CD4-positive, alpha-beta T cell (primary cell): ENCODE data around the gene BCL2. TPM values are rescaled to one million over a fixed set of nuclear protein-coding genes. Genes with fewer than 3 reads are reported as not detected.
A peak's percentile ranks its signal among the peaks of the same experiment; 100 is the strongest.

Source experiments
- ATAC-seq: fragments of 200-7000 bp; cut with Tn5 transposase; one replicate; pipeline ENCODE4 v1.10.0; 2022; ENCODE audit warnings: mild to moderate bottlenecking; ENCODE audit not compliant: poor library complexity
- CTCF ChIA-PET: fragments of 350-600 bp; sonication (Branson Sonifier 250); formaldehyde crosslinking; loops from one replicate; lab custom pipeline; 2021; ENCODE audit warnings: antibody characterized with exemption, inconsistent platforms; lab: Charles Lee
- POLR2A ChIA-PET: fragments of 350-600 bp; sonication (Branson Sonifier 250); formaldehyde crosslinking; loops from one replicate; lab custom pipeline; 2021; ENCODE audit warnings: antibody characterized with exemption, inconsistent platforms; lab: Charles Lee
- DNase-seq, 14 experiments: peaks; one replicate each; pipeline ENCODE4 v3.0.0-alpha.2; 2013 to 2020; ENCODE audit warnings: mixed read lengths in 2 of 14
- H3K27ac ChIP-seq, 2 donors: one replicate each; pipeline versions ENCODE4 v1.5.1 to v1.7.0; 2013; ENCODE audit warnings: low read length in 2 of 2, low read depth in 1 of 2, mild to moderate bottlenecking in 1 of 2
- H3K27me3 ChIP-seq, 2 experiments: 1 replicate in 1 of 2; 2 replicates in 1 of 2; pipeline versions ENCODE4 v1.6.1 to v1.7.0; 2013; ENCODE audit warnings: low read length in 2 of 2, control low read depth in 1 of 2, mild to moderate bottlenecking in 1 of 2, moderate library complexity in 1 of 2; ENCODE audit not compliant: insufficient read depth in 2 of 2, control insufficient read depth in 1 of 2
- H3K36me3 ChIP-seq: one replicate; pipeline ENCODE4 v1.6.1; 2013; ENCODE audit warnings: low read length, control low read depth; ENCODE audit not compliant: insufficient read depth
- H3K4me1 ChIP-seq: one replicate; pipeline ENCODE4 v1.6.1; 2013; ENCODE audit warnings: low read length, control low read depth; ENCODE audit not compliant: insufficient read depth
- H3K4me3 ChIP-seq: one replicate; pipeline ENCODE4 v1.5.1; 2013; ENCODE audit warnings: mild to moderate bottlenecking, low read length, moderate library complexity
- H3K9me3 ChIP-seq, 2 experiments: 1 replicate in 1 of 2; 2 replicates in 1 of 2; pipeline versions ENCODE4 v1.6.1 to v1.7.0; 2013; ENCODE audit warnings: low read length in 2 of 2, mild to moderate bottlenecking in 2 of 2, control low read depth in 1 of 2, moderate library complexity in 1 of 2; ENCODE audit not compliant: control insufficient read depth in 1 of 2, insufficient read depth in 1 of 2
- H3K27ac Mint-ChIP-seq: one replicate; pipeline ENCODE4 v1.8.0; 2020; ENCODE audit warnings: mixed read lengths
- H3K27me3 Mint-ChIP-seq: one replicate; pipeline ENCODE4 v1.8.0; 2021; ENCODE audit warnings: mixed read lengths
- H3K36me3 Mint-ChIP-seq: one replicate; pipeline ENCODE4 v1.8.0; 2021; ENCODE audit warnings: low read depth, mixed read lengths
- H3K4me1 Mint-ChIP-seq: one replicate; pipeline ENCODE4 v1.8.0; 2021; ENCODE audit warnings: low read depth, mixed read lengths
- H3K4me3 Mint-ChIP-seq: one replicate; pipeline ENCODE4 v1.8.0; 2020; ENCODE audit warnings: mild to moderate bottlenecking, mixed read lengths
- H3K9me3 Mint-ChIP-seq: one replicate; pipeline ENCODE4 v1.8.0; 2020; ENCODE audit warnings: mixed read lengths
- intact Hi-C, 2 experiments: fragments of 100-400 bp; cut with DNase I in 1 of 2; cut with micrococcal nuclease in 1 of 2; formaldehyde crosslinking; loops; one replicate each; pipeline versions ENCODE4 v1.15.1 to v1.9.0; 2023 to 2025; cut with DNase I, micrococcal nuclease
- total RNA-seq, 174 experiments: library from RNA in 2 of 174; stranded (reverse) in 2 of 174; gene quantifications; one replicate each; pipeline ENCODE4 v1.2.3 and lab custom pipeline; 2021 to 2026
- TF ChIP-seq, protein P1 (sequence below): fragments of 200-600 bp; IDR thresholded peaks from one replicate; pipeline ENCODE4 v1.8.0; 2022; ENCODE audit warnings: antibody characterized with exemption, mild to moderate bottlenecking

BCL2 gene
- total RNA-seq, 2 experiments from 2014 or later, result 40.1 to 40.3 TPM

DNA sequence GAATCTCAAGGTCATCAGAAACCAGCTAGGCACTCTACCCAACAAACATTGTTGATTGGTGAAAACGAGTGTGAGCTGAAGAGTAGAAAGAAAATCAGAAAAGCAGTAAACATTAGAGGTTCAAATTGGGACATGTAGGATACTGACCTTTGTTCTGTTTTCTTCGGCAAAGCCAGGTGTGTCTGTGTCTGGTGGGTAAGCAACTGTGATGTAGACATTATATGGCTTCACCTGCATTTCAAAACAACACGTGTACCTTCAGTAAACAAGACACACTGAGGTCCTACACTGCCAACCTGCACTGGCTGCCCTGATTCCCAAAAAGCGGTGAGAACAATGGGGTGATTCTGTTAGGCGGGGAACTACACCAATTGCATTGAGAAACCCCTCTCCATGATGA is 24.7 kb upstream of the BCL2 start:
- POLR2A ChIA-PET, result interaction anchor here (0.9 kb wide), 1 partner anchor 78 kb away, joined by 3 read pairs; the partner anchor contains the start of gene VPS4B
- H3K9me3 Mint-ChIP-seq, result no peaks in the 10 kb centered on the region

DNA sequence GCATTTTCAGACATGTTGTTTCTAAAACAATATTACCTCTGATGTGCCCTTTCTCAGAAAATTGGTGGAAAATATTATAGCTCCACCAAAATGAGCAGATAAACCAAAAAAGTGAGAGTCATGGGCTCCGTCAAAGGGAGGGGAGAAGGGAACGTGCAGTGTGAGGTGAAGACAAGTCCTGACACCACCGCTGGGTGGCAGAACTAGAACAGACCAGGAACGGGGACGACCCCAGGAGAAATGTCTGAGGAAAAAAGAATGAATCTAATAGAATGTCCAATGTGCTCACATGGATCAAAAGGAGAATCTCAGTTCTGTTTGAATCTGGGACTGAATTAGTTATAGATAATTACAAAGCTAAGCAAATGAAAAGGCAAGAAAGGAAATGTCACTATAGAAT is 22.6 kb upstream of the BCL2 start:
- Mint-ChIP-seq H3K9me3 (no peaks in the 10 kb centered on the region), H3K27ac (no peak overlapping the region), H3K27me3 (no peaks in the 10 kb centered on the region), H3K4me1 (no peaks in the 10 kb centered on the region), H3K36me3 (peaks cover 84% of the 10 kb centered on the region), H3K4me3 (no peak overlapping the region)
- TF ChIP-seq, protein P1, sequence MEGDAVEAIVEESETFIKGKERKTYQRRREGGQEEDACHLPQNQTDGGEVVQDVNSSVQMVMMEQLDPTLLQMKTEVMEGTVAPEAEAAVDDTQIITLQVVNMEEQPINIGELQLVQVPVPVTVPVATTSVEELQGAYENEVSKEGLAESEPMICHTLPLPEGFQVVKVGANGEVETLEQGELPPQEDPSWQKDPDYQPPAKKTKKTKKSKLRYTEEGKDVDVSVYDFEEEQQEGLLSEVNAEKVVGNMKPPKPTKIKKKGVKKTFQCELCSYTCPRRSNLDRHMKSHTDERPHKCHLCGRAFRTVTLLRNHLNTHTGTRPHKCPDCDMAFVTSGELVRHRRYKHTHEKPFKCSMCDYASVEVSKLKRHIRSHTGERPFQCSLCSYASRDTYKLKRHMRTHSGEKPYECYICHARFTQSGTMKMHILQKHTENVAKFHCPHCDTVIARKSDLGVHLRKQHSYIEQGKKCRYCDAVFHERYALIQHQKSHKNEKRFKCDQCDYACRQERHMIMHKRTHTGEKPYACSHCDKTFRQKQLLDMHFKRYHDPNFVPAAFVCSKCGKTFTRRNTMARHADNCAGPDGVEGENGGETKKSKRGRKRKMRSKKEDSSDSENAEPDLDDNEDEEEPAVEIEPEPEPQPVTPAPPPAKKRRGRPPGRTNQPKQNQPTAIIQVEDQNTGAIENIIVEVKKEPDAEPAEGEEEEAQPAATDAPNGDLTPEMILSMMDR, result peak; percentile 56
- ATAC-seq (peak; percentile 71), DNase-seq (peak in 8 of 14 experiments; percentile 11 to 61 (median 32))
- no peaks in the 10 kb centered on the region for H3K9me3 ChIP-seq
- no peak overlapping the region for H3K4me3 ChIP-seq
- no peaks in the 10 kb centered on the region for H3K4me1 ChIP-seq
- ChIA-PET CTCF (interaction anchor here (0.6 to 1.4 kb wide), 4 partner anchors 17 to 329 kb away, joined by 4 to 7 read pairs (median 4); no protein-coding TSS in a partner anchor), POLR2A (interaction anchor here (0.7 to 1.2 kb wide), 2 partner anchors 24 to 326 kb away, joined by 3 to 4 read pairs; no protein-coding TSS in a partner anchor)
- peaks cover 69% of the 10 kb centered on the region for H3K36me3 ChIP-seq
- H3K27me3 ChIP-seq, result no peaks in the 10 kb centered on the region
- intact Hi-C loops, result loop anchor here (1.0 to 5.0 kb wide), 2 partner anchors 97 to 325 kb away; no protein-coding TSS in a partner anchor
- H3K27ac ChIP-seq, result no peak overlapping the region

More for the DNA sequence above, 24.7 kb upstream of the BCL2 start:
- no peaks in the 10 kb centered on the region for H3K9me3 ChIP-seq
- H3K36me3 Mint-ChIP-seq, result peaks cover 88% of the 10 kb centered on the region
- TF ChIP-seq, protein P1, result no peak
- H3K27ac Mint-ChIP-seq, result no peak overlapping the region
- no peak overlapping the region for H3K4me3 ChIP-seq
- H3K27me3 ChIP-seq, result no peaks in the 10 kb centered on the region
- CTCF ChIA-PET, result no interaction called here
- no peak overlapping the region for H3K4me3 Mint-ChIP-seq
- no peaks in the 10 kb centered on the region for H3K4me1 ChIP-seq
- no peak overlapping the region for H3K27ac ChIP-seq
- H3K27me3 Mint-ChIP-seq, result no peaks in the 10 kb centered on the region
- no peaks in the 10 kb centered on the region for H3K4me1 Mint-ChIP-seq
- DNase-seq (no peak), ATAC-seq (no peak)
- intact Hi-C loops, result loop anchor here in 1 of 2 experiments (5.0 kb wide), 1 partner anchor 327 kb away; no protein-coding TSS in a partner anchor
- peaks cover 75% of the 10 kb centered on the region for H3K36me3 ChIP-seq

DNA sequence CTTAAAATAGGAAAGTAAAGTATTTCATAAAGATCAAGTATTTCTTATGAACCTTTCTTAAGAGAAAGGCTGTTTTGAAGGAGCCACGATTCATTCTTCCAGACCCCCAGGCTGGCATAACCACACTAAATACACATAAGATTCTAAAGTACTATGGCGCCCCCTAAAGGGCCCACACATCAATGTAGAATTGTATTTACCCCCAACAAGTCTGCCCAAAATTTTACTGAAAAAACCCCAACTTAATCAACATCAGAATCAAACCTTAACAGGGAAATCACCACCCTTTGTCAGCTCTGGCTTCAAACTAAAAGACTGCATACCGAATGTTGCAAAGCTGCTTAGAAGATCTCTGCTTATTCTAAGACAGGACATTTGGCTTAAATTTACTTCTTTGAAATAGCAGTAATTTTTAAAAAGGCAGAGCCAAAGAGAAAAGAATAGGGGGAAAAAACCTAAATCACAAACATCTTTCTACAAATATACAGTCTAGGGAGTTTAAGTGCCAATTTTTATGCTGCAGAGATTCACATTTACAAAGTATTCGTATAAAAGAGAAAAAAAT is 20.4 kb upstream of the BCL2 start:
- Histone ChIP-seq H3K4me3 (no peak overlapping the region), H3K27ac (no peak overlapping the region), H3K9me3 (no peaks in the 10 kb centered on the region), H3K36me3 (peaks cover 59% of the 10 kb centered on the region), H3K4me1 (no peaks in the 10 kb centered on the region), H3K27me3 (no peaks in the 10 kb centered on the region)
- H3K27ac Mint-ChIP-seq, result no peak overlapping the region
- H3K9me3 Mint-ChIP-seq, result no peaks in the 10 kb centered on the region
- H3K27me3 Mint-ChIP-seq, result no peaks in the 10 kb centered on the region
- no peaks in the 10 kb centered on the region for H3K4me1 Mint-ChIP-seq
- no peak overlapping the region for H3K4me3 Mint-ChIP-seq
- H3K36me3 Mint-ChIP-seq, result peaks cover 83% of the 10 kb centered on the region
- POLR2A ChIA-PET, result interaction anchor here (1.1 to 1.4 kb wide), 2 partner anchors 100 to 208 kb away, joined by 3 to 4 read pairs; no protein-coding TSS in a partner anchor
- DNase-seq, result peak in 13 of 14 experiments; percentile 9 to 75 (median 32)
- CTCF ChIA-PET, result interaction anchor here (1.1 to 1.7 kb wide), 7 partner anchors 10 to 323 kb away, joined by 3 to 8 read pairs (median 4); no protein-coding TSS in a partner anchor
- intact Hi-C loops, result loop anchor here (1.0 to 5.0 kb wide), 2 partner anchors 323 to 324 kb away; no protein-coding TSS in a partner anchor
- TF ChIP-seq, protein P1, result peak; percentile 65
- peak; percentile 51 for ATAC-seq
